Stimulated activated naive CD8-positive, alpha-beta T cell treated with anti-CD3 and anti-CD28 coated beads, Interleukin-15, amount 100 ng/mL, for 72 hours (primary cell): ENCODE measurements around the gene CUL5.
"Not testable (repeated sequence)": the region's sequence is repeated elsewhere in the genome, so short reads cannot be mapped to it uniquely, and the experiment has no call there.

Experiments used
- ATAC-seq: fragments of 150-1000 bp; cut with Tn5 transposase; 2 replicates; pipeline ENCODE4 v1.10.0; 2021; ENCODE audit warnings: mild to moderate bottlenecking, moderate library complexity
- DNase-seq, 2 donors: peaks; one replicate each; pipeline ENCODE4 v3.0.0; 2021 to 2022
- H3K27ac Mint-ChIP-seq, 2 donors: one replicate each; pipeline ENCODE4 v1.8.0; 2022; ENCODE audit warnings: mild to moderate bottlenecking in 2 of 2, mixed read lengths in 2 of 2, moderate library complexity in 2 of 2
- H3K27me3 Mint-ChIP-seq: one replicate; pipeline ENCODE4 v1.8.0; 2022; ENCODE audit warnings: mixed read lengths
- H3K4me1 Mint-ChIP-seq: one replicate; pipeline ENCODE4 v1.8.0; 2022; ENCODE audit warnings: mild to moderate bottlenecking, mixed read lengths
- H3K4me3 Mint-ChIP-seq, 2 donors: one replicate each; pipeline ENCODE4 v1.8.0; 2022; ENCODE audit warnings: mild to moderate bottlenecking in 2 of 2, mixed read lengths in 2 of 2, moderate library complexity in 1 of 2
- H3K9me3 Mint-ChIP-seq, 2 donors: one replicate each; pipeline ENCODE4 v1.8.0; 2022; ENCODE audit warnings: mixed read lengths in 2 of 2

The CUL5 gene

GRCh38 chr11:108121274-108122155, 112.8 kb downstream of the CUL5 start, which contains the start of gene ACAT1:
Gene ACAT1, plus strand, starts transcription at chr11:108121567. Its CDS starts 40 bp downstream, at chr11:108121607.
- no peaks in the 10 kb centered on the region for H3K27me3 Mint-ChIP-seq
- peaks cover 54% of the 10 kb centered on the region for H3K4me1 Mint-ChIP-seq
- DNase-seq, result peak; percentile 97
- no peaks in the 10 kb centered on the region for H3K9me3 Mint-ChIP-seq
- H3K4me3 Mint-ChIP-seq, result peak within 1 kb of the TSS; percentile 88 to 92
- H3K27ac Mint-ChIP-seq, result peak within 1 kb of the TSS; percentile 69 to 77
- peak; percentile 99 for ATAC-seq

- Mint-ChIP-seq H3K27ac (peak overlapping the region in 1 of 2 donors; percentile 24), H3K4me1 (peaks cover 59% of the 10 kb centered on the region), H3K27me3 (no peaks in the 10 kb centered on the region), H3K9me3 (no peaks in the 10 kb centered on the region), H3K4me3 (peak overlapping the region; percentile 88 to 92)
- DNase-seq (no peak), ATAC-seq (no peak)
Measured at GRCh38 chr11:108122166-108122628, 113.5 kb downstream of the CUL5 start.

GRCh38 chr11:108125096-108125495, 116.4 kb downstream of the CUL5 start:
- Mint-ChIP-seq H3K4me1 (peaks cover 59% of the 10 kb centered on the region), H3K27ac (peak overlapping the region in 1 of 2 donors; percentile 43), H3K27me3 (no peaks in the 10 kb centered on the region), H3K9me3 (no peaks in the 10 kb centered on the region), H3K4me3 (no peak overlapping the region)
- DNase-seq, result no peak
- ATAC-seq, result no peak

GRCh38 chr11:108128772-108129171, 120.1 kb downstream of the CUL5 start:
- no peak for DNase-seq
- no peak overlapping the region for H3K27ac Mint-ChIP-seq
- peaks cover 29% of the 10 kb centered on the region for H3K4me1 Mint-ChIP-seq
- H3K9me3 Mint-ChIP-seq, result no peaks in the 10 kb centered on the region
- no peak overlapping the region for H3K4me3 Mint-ChIP-seq
- no peak for ATAC-seq
- H3K27me3 Mint-ChIP-seq, result no peaks in the 10 kb centered on the region

GRCh38 chr11:108131993-108132392, 123.3 kb downstream of the CUL5 start:
- ATAC-seq (no peak), DNase-seq (no peak)
- H3K4me3 Mint-ChIP-seq, result no peak overlapping the region
- no peaks in the 10 kb centered on the region for H3K9me3 Mint-ChIP-seq
- no peaks in the 10 kb centered on the region for H3K27me3 Mint-ChIP-seq
- peaks cover 16% of the 10 kb centered on the region for H3K4me1 Mint-ChIP-seq
- peak overlapping the region in 1 of 2 donors; percentile 88 for H3K27ac Mint-ChIP-seq

- peaks cover 22% of the 10 kb centered on the region for H3K4me1 Mint-ChIP-seq
- ATAC-seq, H3K9me3 Mint-ChIP-seq, DNase-seq, H3K4me3 Mint-ChIP-seq, H3K27me3 Mint-ChIP-seq: not testable (repeated sequence)
- H3K27ac Mint-ChIP-seq, result peak overlapping the region in 1 of 2 donors; percentile 54
Measured at GRCh38 chr11:108132993-108133538, 124.4 kb downstream of the CUL5 start.

- peak; percentile 79 for ATAC-seq
- Mint-ChIP-seq H3K27me3 (no peaks in the 10 kb centered on the region), H3K27ac (peak overlapping the region in 1 of 2 donors; percentile 14), H3K4me3 (no peak overlapping the region), H3K4me1 (peaks cover 28% of the 10 kb centered on the region), H3K9me3 (no peaks in the 10 kb centered on the region)
- peak; percentile 21 to 27 for DNase-seq
Measured at GRCh38 chr11:108135845-108136544, 127.3 kb downstream of the CUL5 start.

GRCh38 chr11:108137212-108137611, 128.5 kb downstream of the CUL5 start:
- Mint-ChIP-seq H3K27ac (peak overlapping the region in 1 of 2 donors; percentile 19), H3K27me3 (no peaks in the 10 kb centered on the region), H3K9me3 (no peaks in the 10 kb centered on the region), H3K4me3 (no peak overlapping the region), H3K4me1 (peaks cover 28% of the 10 kb centered on the region)
- ATAC-seq, result peak; percentile 62
- no peak for DNase-seq

GRCh38 chr11:108142304-108142703, 133.6 kb downstream of the CUL5 start:
- H3K4me1 Mint-ChIP-seq, result peaks cover 27% of the 10 kb centered on the region
- ATAC-seq (no peak), DNase-seq (no peak)
- no peak overlapping the region for H3K4me3 Mint-ChIP-seq
- H3K27me3 Mint-ChIP-seq, result no peaks in the 10 kb centered on the region
- H3K9me3 Mint-ChIP-seq, result no peaks in the 10 kb centered on the region
- no peak overlapping the region for H3K27ac Mint-ChIP-seq

GRCh38 chr11:108144615-108145014, 135.9 kb downstream of the CUL5 start:
- peaks cover 18% of the 10 kb centered on the region for H3K4me1 Mint-ChIP-seq
- H3K4me3 Mint-ChIP-seq, result no peak overlapping the region
- no peaks in the 10 kb centered on the region for H3K27me3 Mint-ChIP-seq
- no peak for DNase-seq
- no peaks in the 10 kb centered on the region for H3K9me3 Mint-ChIP-seq
- ATAC-seq, result no peak
- peak overlapping the region; percentile 69 to 73 for H3K27ac Mint-ChIP-seq

GRCh38 chr11:108147150-108147549, 138.5 kb downstream of the CUL5 start:
- Mint-ChIP-seq H3K4me3 (no peak overlapping the region), H3K27me3 (no peaks in the 10 kb centered on the region), H3K9me3 (no peaks in the 10 kb centered on the region), H3K4me1 (peaks cover 18% of the 10 kb centered on the region), H3K27ac (no peak overlapping the region)
- DNase-seq (no peak), ATAC-seq (no peak)

GRCh38 chr11:108148556-108148955, 139.9 kb downstream of the CUL5 start:
- Mint-ChIP-seq H3K27me3 (no peaks in the 10 kb centered on the region), H3K4me3 (no peak overlapping the region), H3K27ac (no peak overlapping the region), H3K4me1 (peaks cover 18% of the 10 kb centered on the region), H3K9me3 (no peaks in the 10 kb centered on the region)
- DNase-seq (no peak), ATAC-seq (no peak)

GRCh38 chr11:108154591-108154990, 145.9 kb downstream of the CUL5 start:
- no peak overlapping the region for H3K27ac Mint-ChIP-seq
- ATAC-seq (no peak), DNase-seq (no peak)
- no peaks in the 10 kb centered on the region for H3K9me3 Mint-ChIP-seq
- no peaks in the 10 kb centered on the region for H3K27me3 Mint-ChIP-seq
- no peaks in the 10 kb centered on the region for H3K4me1 Mint-ChIP-seq
- no peak overlapping the region for H3K4me3 Mint-ChIP-seq
